ENCODE data around the gene CECR2.

Gene CECR2

DNA sequence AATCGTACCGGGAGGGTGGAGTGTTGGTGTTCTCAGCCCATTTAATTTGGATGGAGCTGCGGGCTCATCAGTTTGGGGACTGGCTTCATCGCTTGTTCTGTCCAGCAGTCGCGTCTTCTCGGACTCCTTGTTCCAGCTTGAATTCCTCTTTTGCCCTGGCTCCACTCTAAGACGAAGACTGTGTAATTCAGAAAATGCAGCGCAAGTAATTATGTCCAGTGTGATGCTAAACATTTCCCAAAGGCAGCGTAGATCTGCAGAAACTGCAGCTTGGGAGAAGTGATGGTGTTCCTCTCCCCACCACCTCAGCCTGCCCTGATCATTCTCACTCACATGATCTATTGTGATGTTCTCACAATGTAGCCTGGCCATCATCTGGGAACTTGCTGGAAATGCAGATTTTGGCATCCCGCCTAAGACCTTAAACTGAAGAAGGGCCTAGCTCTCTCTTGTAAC, 194.7 kb downstream of the CECR2 start:
- no peak for TF ChIP-seq CEBPB (IDR thresholded peaks at IDR 0.05)

DNA sequence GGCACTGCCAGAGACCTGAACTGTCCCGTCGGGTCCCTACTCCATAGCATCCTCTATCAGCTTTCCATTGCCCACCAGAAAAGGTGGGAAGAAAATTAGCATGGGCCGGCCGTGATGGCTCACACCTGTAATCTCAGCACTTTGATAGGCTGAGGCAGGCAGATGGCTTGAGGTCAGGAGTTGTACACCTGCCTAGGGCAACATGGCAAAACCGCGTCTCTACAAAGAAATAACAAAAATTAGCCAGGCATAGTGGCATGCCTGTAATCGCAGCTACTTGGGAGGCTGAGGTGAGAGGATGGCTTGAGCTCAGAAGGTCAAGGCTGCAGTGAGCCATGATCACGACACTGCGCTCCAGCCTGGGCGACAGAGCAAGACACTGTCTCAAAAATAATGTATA, 197.5 kb downstream of the CECR2 start:
- no peak for TF ChIP-seq TCF12 (IDR thresholded peaks at IDR 0.05; ENCODE audit: low read depth)
- TF ChIP-seq CREB1 (IDR thresholded peaks at IDR 0.05; ENCODE audit: low read depth), result no peak
- TF ChIP-seq, protein P1, sequence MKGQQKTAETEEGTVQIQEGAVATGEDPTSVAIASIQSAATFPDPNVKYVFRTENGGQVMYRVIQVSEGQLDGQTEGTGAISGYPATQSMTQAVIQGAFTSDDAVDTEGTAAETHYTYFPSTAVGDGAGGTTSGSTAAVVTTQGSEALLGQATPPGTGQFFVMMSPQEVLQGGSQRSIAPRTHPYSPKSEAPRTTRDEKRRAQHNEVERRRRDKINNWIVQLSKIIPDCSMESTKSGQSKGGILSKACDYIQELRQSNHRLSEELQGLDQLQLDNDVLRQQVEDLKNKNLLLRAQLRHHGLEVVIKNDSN (IDR thresholded peaks at IDR 0.05), result no peak
- no peak for TF ChIP-seq FOXM1 (IDR thresholded peaks at IDR 0.05; ENCODE audit: borderline replicate concordance, low read depth)

DNA sequence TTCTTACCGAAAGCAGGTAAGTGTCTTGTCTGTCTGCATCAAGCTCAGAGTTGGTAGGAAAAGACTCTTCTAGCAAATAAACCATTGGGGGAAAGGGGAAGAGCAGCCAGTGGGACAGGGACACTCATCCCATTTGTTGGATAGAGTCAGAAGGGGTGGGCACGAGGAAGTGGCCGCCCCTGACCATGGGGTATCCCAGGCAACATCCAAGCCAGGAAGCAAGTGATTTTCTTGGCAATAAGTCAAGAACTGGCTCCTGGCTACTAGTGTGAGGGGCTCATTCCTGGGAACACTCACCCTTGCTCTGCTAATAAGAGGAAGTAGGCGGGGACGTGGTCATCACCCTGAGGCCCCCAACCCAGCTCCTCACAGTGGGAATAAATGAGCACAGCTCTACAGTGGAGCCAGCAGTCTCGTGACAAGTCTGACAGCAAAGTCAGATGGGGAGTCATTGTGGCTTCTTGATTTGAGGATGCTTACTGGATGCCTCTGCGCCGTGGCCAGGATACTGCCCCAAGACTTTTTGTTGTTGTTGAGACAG, 200.8 kb downstream of the CECR2 start:
- TF ChIP-seq RAD21 (IDR thresholded peaks at IDR 0.05; ENCODE audit: low read depth) (no peak), NFIC (IDR thresholded peaks at IDR 0.05) (no peak), EP300 (IDR thresholded peaks at IDR 0.05; ENCODE audit: borderline replicate concordance) (no peak)
- TF ChIP-seq, protein P2, sequence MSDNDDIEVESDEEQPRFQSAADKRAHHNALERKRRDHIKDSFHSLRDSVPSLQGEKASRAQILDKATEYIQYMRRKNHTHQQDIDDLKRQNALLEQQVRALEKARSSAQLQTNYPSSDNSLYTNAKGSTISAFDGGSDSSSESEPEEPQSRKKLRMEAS (IDR thresholded peaks at IDR 0.05), result no peak

DNA sequence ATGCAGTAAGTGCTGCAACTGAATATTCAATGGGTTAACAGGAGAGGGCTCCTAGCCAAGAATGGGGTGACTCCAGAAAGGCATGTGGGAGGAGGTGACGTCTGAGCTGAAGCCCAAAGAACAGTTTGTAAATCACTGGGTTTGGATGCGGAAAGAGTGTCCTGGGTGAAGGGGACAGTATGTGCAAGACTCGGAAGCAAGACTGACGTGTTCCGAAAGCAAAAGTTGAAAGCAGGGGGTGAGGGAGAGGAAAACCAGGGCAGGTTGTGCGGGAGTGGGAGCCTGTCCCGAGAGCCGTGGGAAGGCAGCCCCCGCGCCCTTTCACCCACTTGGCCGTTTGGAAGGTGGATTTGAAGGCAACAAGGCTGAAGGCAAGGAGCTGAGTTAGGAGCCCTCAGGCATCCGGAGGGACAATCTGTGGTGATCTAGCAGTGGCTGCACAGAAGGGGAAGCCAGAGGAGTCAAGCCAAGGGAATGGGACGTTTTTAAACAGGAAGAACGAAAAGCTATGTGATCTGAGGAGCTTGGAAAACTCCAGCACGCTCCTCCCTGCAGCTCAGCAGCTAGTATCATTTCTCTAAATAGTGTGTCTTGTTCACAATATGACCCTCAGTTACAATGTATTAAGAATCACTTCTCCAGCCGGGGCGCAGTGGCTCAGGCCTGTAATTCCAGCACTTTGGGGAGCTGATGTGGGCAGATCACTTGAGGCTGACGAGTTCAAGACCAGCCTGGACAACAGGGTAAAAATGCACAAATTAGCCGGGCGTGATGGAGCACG, 201.8 kb downstream of the CECR2 start:
- TF ChIP-seq, protein P1 (IDR thresholded peaks at IDR 0.05), result no peak
- no peak for TF ChIP-seq TAF1 (IDR thresholded peaks at IDR 0.05; ENCODE audit: low read depth)
- TF ChIP-seq ZBTB7A (IDR thresholded peaks at IDR 0.05; ENCODE audit: low read depth), result no peak
- TF ChIP-seq EP300 (IDR thresholded peaks at IDR 0.05; ENCODE audit: borderline replicate concordance), result no peak

DNA sequence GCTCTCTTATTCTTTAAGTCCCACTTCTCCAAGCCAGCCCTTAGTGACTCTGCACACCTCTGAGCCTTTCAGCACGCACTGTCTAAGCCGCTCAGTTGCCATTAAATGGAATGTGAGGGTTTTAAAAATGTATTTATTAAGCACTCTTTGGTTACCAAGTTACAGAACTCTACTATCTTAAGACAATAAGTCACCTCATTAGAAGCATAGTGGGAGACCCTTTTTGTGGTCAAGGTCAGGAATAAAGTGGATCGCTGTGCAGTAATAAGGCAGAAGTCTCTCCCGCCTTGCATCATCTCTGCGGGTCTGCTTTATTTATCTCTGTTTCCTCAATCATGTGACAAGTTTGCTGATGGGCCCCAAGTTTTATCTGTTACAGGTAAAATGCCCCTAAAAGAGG, 205.9 kb downstream of the CECR2 start:
- no peak for TF ChIP-seq EP300 (IDR thresholded peaks at IDR 0.05; ENCODE audit: borderline replicate concordance)
- TF ChIP-seq, protein P2 (IDR thresholded peaks at IDR 0.05), result no peak
- no peak for TF ChIP-seq EGR1 (IDR thresholded peaks at IDR 0.05)
- TF ChIP-seq NFIC (IDR thresholded peaks at IDR 0.05), result no peak
- no peak for TF ChIP-seq TEAD4 (IDR thresholded peaks at IDR 0.05)
- TF ChIP-seq YY1 (IDR thresholded peaks at IDR 0.05; ENCODE audit: low read depth), result no peak
- no peak for TF ChIP-seq CEBPB (IDR thresholded peaks at IDR 0.05)
- TF ChIP-seq, protein P3, sequence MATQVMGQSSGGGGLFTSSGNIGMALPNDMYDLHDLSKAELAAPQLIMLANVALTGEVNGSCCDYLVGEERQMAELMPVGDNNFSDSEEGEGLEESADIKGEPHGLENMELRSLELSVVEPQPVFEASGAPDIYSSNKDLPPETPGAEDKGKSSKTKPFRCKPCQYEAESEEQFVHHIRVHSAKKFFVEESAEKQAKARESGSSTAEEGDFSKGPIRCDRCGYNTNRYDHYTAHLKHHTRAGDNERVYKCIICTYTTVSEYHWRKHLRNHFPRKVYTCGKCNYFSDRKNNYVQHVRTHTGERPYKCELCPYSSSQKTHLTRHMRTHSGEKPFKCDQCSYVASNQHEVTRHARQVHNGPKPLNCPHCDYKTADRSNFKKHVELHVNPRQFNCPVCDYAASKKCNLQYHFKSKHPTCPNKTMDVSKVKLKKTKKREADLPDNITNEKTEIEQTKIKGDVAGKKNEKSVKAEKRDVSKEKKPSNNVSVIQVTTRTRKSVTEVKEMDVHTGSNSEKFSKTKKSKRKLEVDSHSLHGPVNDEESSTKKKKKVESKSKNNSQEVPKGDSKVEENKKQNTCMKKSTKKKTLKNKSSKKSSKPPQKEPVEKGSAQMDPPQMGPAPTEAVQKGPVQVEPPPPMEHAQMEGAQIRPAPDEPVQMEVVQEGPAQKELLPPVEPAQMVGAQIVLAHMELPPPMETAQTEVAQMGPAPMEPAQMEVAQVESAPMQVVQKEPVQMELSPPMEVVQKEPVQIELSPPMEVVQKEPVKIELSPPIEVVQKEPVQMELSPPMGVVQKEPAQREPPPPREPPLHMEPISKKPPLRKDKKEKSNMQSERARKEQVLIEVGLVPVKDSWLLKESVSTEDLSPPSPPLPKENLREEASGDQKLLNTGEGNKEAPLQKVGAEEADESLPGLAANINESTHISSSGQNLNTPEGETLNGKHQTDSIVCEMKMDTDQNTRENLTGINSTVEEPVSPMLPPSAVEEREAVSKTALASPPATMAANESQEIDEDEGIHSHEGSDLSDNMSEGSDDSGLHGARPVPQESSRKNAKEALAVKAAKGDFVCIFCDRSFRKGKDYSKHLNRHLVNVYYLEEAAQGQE (IDR thresholded peaks at IDR 0.05; ENCODE audit: low read depth), result no peak
- TF ChIP-seq ZBTB7A (IDR thresholded peaks at IDR 0.05; ENCODE audit: low read depth), result no peak
- no peak for TF ChIP-seq TAF1 (IDR thresholded peaks at IDR 0.05; ENCODE audit: low read depth)
- no peak for TF ChIP-seq RAD21 (IDR thresholded peaks at IDR 0.05; ENCODE audit: low read depth)
- no peak for TF ChIP-seq CREB1 (IDR thresholded peaks at IDR 0.05; ENCODE audit: low read depth)
- no peak for TF ChIP-seq FOXM1 (IDR thresholded peaks at IDR 0.05; ENCODE audit: borderline replicate concordance, low read depth)
- TF ChIP-seq, protein P1 (IDR thresholded peaks at IDR 0.05), result no peak
- no peak for TF ChIP-seq TCF12 (IDR thresholded peaks at IDR 0.05; ENCODE audit: low read depth)

DNA sequence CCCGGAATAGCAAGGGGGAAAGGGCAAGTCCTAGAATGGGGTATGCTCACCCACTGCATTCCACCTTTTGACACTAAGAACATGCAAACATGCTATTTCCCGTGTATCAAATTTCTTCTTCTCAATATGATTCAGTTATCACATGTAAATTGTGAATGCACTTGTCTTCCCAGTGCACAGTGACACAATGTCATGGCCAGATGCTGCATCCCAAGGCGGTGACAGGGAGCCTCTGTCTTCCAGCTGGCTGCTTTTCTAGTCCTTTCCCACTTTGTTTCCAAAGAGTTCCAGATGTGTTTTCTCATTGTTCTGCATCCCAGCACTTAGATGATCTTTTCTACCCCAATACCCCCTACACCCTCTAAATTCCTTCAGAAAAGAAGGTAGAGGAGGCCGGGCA, 206.4 kb downstream of the CECR2 start:
- no peak for TF ChIP-seq TCF12 (IDR thresholded peaks at IDR 0.05; ENCODE audit: low read depth)
- TF ChIP-seq EGR1 (IDR thresholded peaks at IDR 0.05), result no peak
- TF ChIP-seq TAF1 (IDR thresholded peaks at IDR 0.05; ENCODE audit: low read depth), result no peak

DNA sequence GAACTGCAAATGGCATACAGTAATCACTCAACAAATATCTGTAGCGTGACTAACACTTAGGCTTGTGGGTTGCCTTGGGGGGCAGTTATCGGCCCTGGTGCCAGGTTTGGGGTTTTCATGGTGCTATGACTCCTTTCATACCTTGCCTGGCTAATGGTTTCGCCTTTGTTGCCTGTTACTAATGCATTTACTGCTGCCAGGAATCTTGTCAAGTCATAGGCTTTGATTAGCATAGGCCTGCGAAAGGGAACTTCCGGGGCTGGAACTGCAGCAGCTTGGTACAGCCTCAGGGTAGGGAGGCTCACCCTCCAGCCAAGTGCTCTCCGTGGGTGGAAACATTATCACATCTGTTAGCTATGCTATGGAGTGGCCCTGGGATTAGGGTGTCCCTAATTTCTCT, 207.2 kb downstream of the CECR2 start:
- TF ChIP-seq FOXM1 (IDR thresholded peaks at IDR 0.05; ENCODE audit: borderline replicate concordance, low read depth) (no peak), ZBTB7A (IDR thresholded peaks at IDR 0.05; ENCODE audit: low read depth) (no peak), EGR1 (IDR thresholded peaks at IDR 0.05) (no peak), YY1 (IDR thresholded peaks at IDR 0.05; ENCODE audit: low read depth) (no peak), RAD21 (IDR thresholded peaks at IDR 0.05; ENCODE audit: low read depth) (no peak), CREB1 (IDR thresholded peaks at IDR 0.05; ENCODE audit: low read depth) (no peak), CEBPB (IDR thresholded peaks at IDR 0.05) (no peak), NFIC (IDR thresholded peaks at IDR 0.05) (no peak), TCF12 (IDR thresholded peaks at IDR 0.05; ENCODE audit: low read depth) (no peak), EP300 (IDR thresholded peaks at IDR 0.05; ENCODE audit: borderline replicate concordance) (no peak), TEAD4 (IDR thresholded peaks at IDR 0.05) (no peak), TAF1 (IDR thresholded peaks at IDR 0.05; ENCODE audit: low read depth) (no peak)
- TF ChIP-seq, protein P3 (IDR thresholded peaks at IDR 0.05; ENCODE audit: low read depth), result no peak
- TF ChIP-seq, protein P1 (IDR thresholded peaks at IDR 0.05), result no peak
- TF ChIP-seq, protein P2 (IDR thresholded peaks at IDR 0.05), result no peak
